GM19452 (cell line): ENCODE data around the gene VENTX.

Source experiments
- ATAC-seq: cut with Tn5 transposase; IDR thresholded peaks from one replicate; pipeline ENCODE4 v1.9.1; 2021; ENCODE audit not compliant: unreplicated experiment

VENTX gene

DNA sequence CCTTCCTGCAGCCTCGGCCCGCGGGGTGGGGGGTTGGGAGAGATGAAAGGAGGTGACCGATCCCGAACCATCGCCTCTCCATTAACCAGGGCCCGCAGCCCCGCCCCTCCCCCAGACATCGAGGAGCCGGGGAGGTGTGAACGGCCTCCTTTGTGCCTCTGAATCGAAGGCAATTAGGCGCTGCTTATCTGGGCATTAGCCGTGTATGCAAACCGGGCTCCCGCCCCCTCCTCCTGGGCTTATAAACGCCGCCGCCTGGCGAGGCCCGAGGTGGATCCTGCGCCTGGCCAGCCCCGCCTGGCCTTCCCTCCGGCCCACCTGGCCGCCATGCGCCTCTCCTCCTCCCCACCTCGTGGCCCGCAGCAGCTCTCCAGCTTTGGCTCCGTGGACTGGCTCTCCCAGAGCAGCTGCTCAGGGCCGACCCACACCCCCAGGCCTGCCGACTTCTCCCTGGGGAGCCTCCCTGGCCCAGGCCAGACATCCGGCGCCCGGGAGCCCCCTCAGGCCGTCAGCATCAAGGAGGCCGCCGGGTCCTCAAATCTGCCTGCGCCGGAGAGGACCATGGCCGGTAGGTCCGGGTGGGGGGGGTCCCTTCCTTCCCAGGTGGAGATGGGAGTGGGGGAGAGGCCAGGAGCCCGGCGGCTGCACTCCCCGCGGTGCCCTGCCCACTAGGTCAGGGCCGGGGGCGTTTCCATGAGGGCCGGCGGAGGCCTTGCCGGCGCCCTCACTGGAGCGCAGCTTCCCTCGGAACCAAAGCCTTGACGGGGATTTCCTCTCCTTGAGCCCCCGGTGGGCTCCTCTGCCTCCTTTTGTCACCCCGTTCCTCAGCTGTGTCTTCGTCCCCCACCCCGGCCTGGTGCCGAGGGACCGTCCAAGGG lies at the start of gene VENTX:
Gene VENTX (plus strand): TSS at position 268 of the 878 bp plus-strand sequence. CDS start 60 bp downstream, at position 328.
- no peak for ATAC-seq

- ATAC-seq: no peak
Measured at GRCh38 chr10:133187906-133188681, 49.6 kb upstream of the VENTX start.

DNA sequence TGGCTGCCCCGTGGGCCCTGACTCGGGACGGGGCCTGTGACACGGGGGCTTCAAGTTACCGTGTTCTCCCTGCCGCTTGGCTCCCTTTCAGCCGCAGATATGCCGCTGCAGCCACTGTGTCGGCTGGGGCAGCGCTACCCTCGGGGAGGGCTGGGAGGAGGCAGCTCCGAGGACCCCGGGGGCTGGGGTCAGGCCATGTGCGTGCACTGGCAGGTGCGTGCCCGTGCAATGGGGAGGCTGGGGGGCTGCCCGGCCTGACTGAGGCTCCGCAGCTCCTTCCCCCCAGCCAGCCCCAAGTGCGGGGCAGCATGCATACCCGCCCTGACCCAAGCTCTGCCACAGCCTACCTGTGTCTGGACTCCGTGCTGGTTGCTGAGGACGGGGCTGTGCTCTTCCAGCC lies 48.4 kb upstream of the VENTX start:
- no peak for ATAC-seq

DNA sequence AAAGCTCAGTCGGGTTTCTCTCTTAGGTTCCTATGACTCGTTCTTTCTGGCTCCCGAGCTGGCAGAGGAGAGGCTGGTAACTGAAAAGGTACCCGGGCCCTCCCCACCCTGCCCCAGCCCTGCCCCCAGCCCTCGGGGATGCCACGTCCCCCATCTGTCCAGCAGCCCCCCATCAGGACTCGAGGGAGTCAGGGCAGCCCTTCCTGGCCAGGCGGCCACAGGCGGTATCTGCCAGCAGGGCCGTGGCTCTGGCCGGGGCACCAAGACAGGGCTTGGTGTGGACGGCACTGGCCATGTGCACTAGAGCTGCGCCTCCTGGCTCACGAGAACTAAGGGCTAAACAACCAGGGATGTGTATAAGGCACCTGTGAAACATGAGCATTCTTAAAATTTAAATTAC lies 47.9 kb upstream of the VENTX start:
- no peak for ATAC-seq

DNA sequence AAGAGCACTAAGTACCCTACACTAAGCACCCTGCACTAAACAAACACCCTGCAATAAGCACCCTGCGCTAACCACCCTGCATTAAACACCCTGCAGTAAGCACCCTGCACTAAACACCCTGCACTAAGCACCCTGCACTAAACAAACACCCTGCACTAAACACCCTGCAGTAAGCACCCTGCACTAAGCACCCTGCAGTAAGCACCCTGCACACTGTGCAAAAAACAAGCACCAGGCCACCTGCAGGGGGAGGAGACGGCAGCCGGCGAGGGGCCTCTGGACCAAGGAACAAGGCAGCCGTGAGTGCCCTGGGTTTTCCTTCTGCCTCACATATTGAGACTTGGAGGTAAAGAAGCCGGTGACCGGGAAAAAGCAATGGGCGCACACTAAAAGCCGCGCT lies 47.4 kb upstream of the VENTX start:
- ATAC-seq: no peak

DNA sequence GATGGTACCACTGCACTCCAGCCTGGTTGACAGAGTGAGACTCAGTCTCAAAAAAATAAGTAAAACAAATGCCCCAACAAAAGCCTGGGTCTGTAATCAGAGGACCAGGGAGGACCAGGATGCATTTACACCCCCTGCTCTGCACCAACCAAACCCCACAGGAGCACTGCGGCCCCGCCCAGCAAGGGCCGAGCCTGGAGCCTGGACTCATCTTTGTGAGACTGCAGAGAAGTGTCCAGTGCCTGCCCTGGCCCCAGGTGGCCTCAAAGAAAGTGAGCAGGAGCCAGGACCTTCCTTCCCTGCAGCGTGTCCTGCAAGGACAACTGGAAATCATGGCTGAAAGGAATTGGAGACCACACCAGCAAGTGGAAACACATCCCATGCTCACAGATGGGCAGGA lies 46.0 kb upstream of the VENTX start:
- ATAC-seq: no peak

GRCh38 chr10:133194151-133194550 lies 43.5 kb upstream of the VENTX start:
- ATAC-seq: no peak

DNA sequence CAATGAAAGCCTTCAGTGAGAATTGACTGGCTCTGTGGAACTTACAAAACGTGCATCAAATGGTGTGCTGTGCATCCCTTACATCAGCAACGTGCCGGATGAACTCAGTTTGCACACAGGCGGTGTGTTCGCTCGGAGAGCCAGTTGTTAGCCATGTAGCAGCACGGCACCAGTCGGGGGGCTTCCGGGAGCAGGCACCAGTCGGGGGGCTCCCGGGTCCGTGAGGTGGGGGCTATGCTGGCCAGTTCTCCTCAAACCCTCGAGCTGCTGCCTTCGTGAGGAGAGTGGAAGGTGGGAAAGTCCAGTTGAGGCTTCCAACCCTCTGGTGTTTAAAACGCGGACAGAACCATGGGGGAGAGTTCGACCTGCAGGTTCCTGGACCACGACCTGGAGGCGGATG lies 42.6 kb upstream of the VENTX start:
- ATAC-seq: no peak

DNA sequence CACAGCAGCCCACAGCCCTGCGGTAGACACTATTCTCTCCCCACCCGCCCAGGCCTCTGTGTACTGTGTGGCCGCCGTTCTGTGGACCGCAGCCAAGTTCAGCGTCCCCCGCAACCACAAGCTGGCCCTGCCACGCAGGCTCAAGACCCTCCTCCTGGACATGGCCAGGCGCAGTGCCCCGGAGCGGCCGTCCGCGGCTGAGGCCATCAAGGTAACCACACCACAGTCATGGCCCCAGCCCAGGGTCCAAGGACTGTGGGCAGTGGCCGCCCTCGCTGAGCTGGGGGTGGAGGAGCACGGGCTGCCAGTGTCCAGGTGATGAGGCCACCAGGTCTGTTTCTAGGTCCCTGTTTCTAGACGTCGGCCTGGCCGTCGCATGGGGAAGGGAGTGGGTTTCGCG lies 42.0 kb upstream of the VENTX start:
- no peak for ATAC-seq

- ATAC-seq: no peak
Measured at GRCh38 chr10:133196221-133196915, 41.3 kb upstream of the VENTX start.

DNA sequence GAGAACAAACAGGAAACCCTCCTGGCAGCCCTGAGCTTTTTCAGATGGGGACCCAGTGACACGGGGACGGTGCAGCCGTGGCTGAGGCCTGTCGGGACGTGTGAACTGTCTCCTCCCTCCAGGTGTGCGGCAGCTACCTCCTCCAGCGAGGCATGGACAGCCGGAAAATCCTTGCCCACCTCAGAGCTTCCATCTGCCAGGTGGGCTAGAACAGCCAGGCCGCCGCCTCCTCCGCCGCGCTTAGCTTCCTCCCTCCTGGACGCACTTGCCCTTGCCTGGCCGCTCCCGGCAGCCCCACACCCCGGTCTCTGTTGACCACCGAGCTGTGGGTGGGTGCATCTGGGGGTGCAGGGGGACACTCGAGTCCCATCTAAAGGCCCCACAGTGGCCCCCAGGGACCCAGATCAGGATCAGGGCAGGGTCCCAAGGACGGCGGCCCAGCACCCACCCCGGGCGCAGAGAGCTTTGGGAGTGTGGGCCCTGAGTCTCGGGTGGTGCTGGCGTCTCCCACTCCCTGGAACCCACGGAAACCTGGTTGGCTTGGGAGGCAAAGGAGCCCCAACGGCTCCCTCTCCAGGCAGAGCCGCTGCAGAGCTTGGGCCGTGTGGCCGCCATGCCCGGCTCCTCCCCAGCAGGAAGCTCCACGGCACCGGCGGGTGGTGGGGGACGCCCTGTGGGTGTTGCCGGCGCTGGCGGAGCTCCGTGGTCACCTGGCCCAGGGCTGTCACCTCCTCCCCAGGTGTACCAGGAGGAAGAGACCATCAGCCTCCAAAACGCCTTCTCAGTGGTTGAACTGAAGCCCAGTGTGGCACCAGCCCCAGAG lies 40.5 kb upstream of the VENTX start:
- no peak for ATAC-seq

DNA sequence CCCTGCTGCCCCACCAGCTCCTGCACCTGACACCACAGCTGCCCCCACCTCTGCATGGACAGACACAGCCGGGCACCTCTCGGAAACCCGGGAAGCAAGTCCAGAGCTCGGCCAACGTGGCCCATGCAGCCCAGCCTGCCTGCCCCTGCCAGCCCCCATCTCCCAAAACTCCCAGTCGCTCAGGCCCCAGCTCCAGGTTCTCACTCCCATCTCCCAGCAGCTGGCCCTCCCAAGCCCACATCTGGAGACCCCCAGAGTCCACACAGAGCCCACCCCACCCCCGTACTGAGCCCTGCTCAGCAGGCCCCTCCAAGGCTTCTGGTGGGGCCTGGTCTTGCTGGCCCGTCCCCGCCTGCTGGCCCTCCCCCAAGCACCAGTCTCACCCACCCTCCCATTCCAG lies 39.9 kb upstream of the VENTX start:
- no peak for ATAC-seq

GRCh38 chr10:133198206-133198605 lies 39.4 kb upstream of the VENTX start:
- ATAC-seq: no peak

DNA sequence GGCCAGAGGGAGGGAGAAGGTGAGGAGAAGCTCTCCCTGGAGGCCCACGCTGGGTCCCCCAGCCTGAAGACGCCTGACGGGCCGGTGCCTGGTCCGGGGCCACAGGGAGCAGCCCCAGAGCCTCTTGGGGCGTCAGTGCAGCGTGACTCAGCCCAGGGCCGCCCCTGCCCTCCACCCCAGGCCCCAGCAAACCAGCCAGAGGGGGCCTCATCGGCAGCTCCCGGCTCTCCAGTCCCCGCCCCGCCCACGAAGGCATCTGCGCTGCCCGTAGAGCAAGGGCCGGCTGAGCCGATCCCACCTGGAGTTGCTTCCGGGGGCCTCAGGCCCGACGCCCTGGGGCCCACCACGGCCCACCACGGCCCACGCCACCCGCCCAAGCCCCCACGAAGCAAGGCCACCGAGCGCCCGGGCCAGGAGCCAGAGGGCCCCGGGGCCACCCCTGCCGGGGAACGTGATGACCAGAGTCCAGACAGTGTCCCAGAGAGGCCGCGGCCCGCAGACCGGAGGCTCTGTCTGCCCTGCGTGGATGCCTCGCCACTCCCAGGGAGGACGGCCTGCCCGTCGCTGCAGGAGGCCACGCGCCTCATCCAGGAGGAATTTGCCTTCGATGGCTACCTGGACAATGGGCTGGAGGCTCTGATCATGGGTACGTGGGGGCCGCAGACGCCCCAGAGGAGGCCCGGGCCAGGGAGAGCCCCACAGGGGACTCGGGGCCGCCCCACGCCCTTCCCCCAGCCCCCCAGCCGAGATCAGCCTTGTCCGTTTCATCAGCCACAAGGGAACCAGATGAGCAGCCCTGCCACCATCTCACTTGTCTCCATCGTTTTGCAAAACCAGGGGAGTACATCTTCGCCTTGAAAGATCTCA lies 38.8 kb upstream of the VENTX start:
- no peak for ATAC-seq

GRCh38 chr10:133199488-133199885 lies 38.2 kb upstream of the VENTX start:
- ATAC-seq: no peak

- no peak for ATAC-seq
Measured at GRCh38 chr10:133199992-133200611, 37.6 kb upstream of the VENTX start.

DNA sequence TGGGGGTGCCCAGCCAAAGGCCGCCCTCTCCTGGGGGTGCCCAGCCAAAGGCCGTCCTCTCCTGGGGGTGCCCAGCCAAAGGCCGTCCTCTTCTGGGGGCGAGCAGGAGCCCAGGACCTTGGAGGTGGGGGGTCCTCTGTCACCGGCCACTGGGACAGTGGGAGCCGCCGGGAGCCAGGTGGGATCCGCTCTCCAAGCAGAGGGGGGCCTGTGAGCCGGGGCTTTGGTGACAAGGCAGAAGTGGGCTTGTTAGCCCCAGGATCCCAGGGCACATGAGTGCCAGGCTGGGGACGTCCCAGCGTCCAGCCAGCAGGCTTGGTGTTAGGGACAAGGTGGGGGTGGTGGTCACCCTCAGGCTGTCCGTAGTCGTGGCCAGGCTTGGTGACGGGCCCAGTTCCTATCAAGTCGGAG lies 37.0 kb upstream of the VENTX start:
- ATAC-seq: no peak

DNA sequence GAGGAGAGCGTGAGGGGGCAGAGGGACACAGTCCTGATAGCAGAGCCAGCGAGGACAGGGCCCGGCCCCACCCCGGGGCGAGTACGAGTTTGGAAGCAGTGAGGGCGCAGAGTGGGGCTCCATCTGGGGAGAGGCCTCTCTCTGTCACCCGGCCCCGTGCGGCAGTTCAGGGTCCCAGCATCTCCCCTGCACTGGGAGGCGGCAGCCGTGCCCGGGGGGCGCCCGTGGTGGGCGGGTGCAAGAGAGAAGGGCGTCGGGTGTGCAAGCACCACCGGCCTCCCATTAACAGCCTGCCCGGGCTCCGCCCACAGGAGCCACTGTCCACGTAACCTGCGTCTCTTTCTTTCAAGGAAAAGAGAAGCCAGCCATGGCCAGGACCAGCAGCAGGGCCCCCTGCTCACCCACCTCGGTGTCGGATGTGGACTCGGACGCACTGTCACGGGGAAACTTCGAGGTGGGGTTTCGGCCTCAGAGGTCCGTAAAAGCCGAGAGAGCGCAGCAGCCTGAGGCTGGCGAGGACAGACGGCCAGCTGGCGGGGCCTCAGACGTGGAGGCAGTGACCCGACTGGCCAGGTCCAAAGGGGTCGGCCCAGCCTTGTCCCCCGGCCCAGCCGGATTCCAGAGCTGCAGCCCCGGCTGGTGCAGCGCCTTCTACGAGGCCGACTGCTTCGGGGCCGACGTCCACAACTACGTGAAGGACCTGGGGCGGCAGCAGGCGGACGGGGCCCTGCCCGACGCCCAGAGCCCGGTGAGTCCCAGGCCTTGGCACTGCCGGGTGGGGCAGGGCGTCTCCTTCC lies 36.3 kb upstream of the VENTX start:
- no peak for ATAC-seq
